C4-2B (cell line): ENCODE measurements around the gene RB1.

Source experiments
- ZFX ChIP-seq: fragments of 450-650 bp; IDR thresholded peaks from 2 replicates; pipeline ENCODE4 v1.6.1; 2017
- TF ChIP-seq, protein P1 (sequence below): fragments of 450-650 bp; conservative IDR thresholded peaks from 2 replicates; pipeline ENCODE4 v1.5.1; 2017; ENCODE audit warnings: mild to moderate bottlenecking

DNA sequence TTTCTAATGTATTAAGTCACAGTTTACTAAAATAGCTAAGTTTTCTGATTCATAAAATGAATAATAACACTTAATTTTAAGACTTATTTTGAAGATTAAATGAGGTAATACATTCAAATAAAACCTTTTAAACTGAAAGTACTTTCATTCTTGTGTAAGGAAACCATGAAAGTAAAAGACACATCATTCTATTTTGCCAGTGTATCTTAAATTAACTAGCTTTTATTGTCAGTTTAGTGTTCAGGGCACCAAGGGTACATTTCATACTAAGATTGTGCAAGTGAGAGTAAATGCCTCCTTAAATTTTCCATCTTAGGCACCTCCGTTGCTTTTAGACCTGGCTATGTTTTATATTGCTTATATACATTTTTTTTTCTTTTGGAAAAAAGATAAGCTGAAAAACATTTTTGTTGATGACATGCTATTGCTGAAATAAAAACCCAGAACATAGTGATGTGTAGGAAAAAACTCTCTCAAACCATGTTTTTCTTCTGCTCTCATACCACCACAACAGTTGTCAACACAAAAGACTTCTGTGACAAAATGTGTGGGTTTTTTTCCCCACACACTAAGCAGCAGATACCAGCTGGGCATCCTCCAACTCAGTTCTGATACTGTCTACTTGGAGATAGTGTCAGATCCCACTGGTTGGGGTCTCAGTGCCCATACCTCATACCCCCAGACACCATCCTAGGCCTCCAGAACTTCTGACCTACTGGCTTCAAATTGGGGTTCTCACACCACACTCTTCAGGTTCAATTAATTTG is 140.1 kb downstream of the RB1 start:
- TF ChIP-seq, protein P1, sequence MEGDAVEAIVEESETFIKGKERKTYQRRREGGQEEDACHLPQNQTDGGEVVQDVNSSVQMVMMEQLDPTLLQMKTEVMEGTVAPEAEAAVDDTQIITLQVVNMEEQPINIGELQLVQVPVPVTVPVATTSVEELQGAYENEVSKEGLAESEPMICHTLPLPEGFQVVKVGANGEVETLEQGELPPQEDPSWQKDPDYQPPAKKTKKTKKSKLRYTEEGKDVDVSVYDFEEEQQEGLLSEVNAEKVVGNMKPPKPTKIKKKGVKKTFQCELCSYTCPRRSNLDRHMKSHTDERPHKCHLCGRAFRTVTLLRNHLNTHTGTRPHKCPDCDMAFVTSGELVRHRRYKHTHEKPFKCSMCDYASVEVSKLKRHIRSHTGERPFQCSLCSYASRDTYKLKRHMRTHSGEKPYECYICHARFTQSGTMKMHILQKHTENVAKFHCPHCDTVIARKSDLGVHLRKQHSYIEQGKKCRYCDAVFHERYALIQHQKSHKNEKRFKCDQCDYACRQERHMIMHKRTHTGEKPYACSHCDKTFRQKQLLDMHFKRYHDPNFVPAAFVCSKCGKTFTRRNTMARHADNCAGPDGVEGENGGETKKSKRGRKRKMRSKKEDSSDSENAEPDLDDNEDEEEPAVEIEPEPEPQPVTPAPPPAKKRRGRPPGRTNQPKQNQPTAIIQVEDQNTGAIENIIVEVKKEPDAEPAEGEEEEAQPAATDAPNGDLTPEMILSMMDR: no peak
- no peak for TF ChIP-seq ZFX
